HepG2 (cell line): ENCODE data around the gene ADAMTS13. TPM values are rescaled to one million over a fixed set of nuclear protein-coding genes. Genes with fewer than 3 reads are reported as not detected.

Source experiments
- AHR ChIP-seq: IDR thresholded peaks from 2 replicates; pipeline ENCODE4 v1.6.1; 2018; ENCODE audit warnings: missing genetic modification reagents, missing compliant biosample characterization
- ATF7 ChIP-seq, 2 experiments: fragments of 450-650 bp in 1 of 2; sonication (generic) in 1 of 2; formaldehyde crosslinking in 1 of 2; IDR thresholded peaks; 2 replicates each; pipeline versions ENCODE4 v1.4.0 to v1.6.1; 2016 to 2020; ENCODE audit warnings: antibody characterized with exemption in 1 of 2, mild to moderate bottlenecking in 1 of 2, missing genetic modification reagents in 1 of 2
- BRCA1 ChIP-seq: sonication (generic); formaldehyde crosslinking; IDR thresholded peaks from 2 replicates; pipeline ENCODE4 v1.4.0; 2020; ENCODE audit warnings: missing genetic modification reagents
- CENPT ChIP-seq: sonication (generic); formaldehyde crosslinking; IDR thresholded peaks from 2 replicates; pipeline ENCODE4 v1.8.0; 2022; ENCODE audit warnings: low read depth, mild to moderate bottlenecking, moderate library complexity, missing genetic modification reagents
- GABPA ChIP-seq, 2 experiments: IDR thresholded peaks; 2 replicates each; pipeline ENCODE4 v1.6.1; 2011 to 2016; ENCODE audit warnings: low read depth in 2 of 2, low read length in 1 of 2, missing biosample characterization in 1 of 2, missing genetic modification characterization in 1 of 2
- KDM5A ChIP-seq: fragments of 200-600 bp; sonication (generic); IDR thresholded peaks from 2 replicates; pipeline ENCODE4 v1.7.0; 2018; ENCODE audit warnings: antibody characterized with exemption, mild to moderate bottlenecking, low read length, borderline replicate concordance
- KMT2B ChIP-seq: IDR thresholded peaks from 2 replicates; pipeline ENCODE4 v1.6.1; 2016; ENCODE audit warnings: missing genetic modification reagents, missing compliant biosample characterization
- MED13 ChIP-seq: sonication (generic); formaldehyde crosslinking; IDR thresholded peaks from 2 replicates; pipeline ENCODE4 v1.5.0; 2020; ENCODE audit warnings: missing genetic modification reagents
- MXD4 ChIP-seq: IDR thresholded peaks from 2 replicates; pipeline ENCODE4 v1.6.1; 2016; ENCODE audit warnings: mild to moderate bottlenecking, missing biosample characterization, missing genetic modification reagents
- NAIF1 ChIP-seq: sonication (generic); formaldehyde crosslinking; IDR thresholded peaks from 2 replicates; pipeline ENCODE4 v1.5.0; 2020; ENCODE audit warnings: mild to moderate bottlenecking, missing genetic modification reagents, borderline replicate concordance
- NCOA2 ChIP-seq: sonication (generic); formaldehyde crosslinking; IDR thresholded peaks from 2 replicates; pipeline ENCODE4 v1.8.0; 2022; ENCODE audit warnings: inconsistent platforms
- NFE2L2 ChIP-seq: fragments of 150-350 bp; IDR thresholded peaks from 2 replicates; pipeline ENCODE4 v1.6.1; 2014; ENCODE audit warnings: low read length
- REL ChIP-seq: sonication (generic); formaldehyde crosslinking; conservative IDR thresholded peaks from 2 replicates; pipeline ENCODE4 v1.8.0; 2022; ENCODE audit warnings: mild to moderate bottlenecking, missing genetic modification reagents, moderate library complexity
- RXRA ChIP-seq: sonication (generic); formaldehyde crosslinking; IDR thresholded peaks from 2 replicates; pipeline ENCODE4 v1.5.1; 2020; ENCODE audit warnings: missing genetic modification reagents
- SALL1 ChIP-seq: sonication (generic); formaldehyde crosslinking; IDR thresholded peaks from 2 replicates; pipeline ENCODE4 v1.8.0; 2022; ENCODE audit warnings: mild to moderate bottlenecking, missing genetic modification reagents
- SNAI1 ChIP-seq: sonication (generic); formaldehyde crosslinking; IDR thresholded peaks from 2 replicates; pipeline ENCODE4 v1.5.0; 2020; ENCODE audit warnings: mild to moderate bottlenecking, missing genetic modification reagents, borderline replicate concordance
- SP5 ChIP-seq: IDR thresholded peaks from 2 replicates; pipeline ENCODE4 v1.6.1; 2016; ENCODE audit warnings: low read depth, borderline replicate concordance
- TBL1XR1 ChIP-seq: fragments of 150-350 bp; IDR thresholded peaks from 2 replicates; pipeline ENCODE4 v1.6.1; 2014; ENCODE audit warnings: borderline replicate concordance, low read length; ENCODE audit not compliant: partially characterized antibody
- TCF12 ChIP-seq, 2 experiments: fragments of 450-650 bp in 1 of 2; sonication (generic) in 1 of 2; formaldehyde crosslinking in 1 of 2; IDR thresholded peaks; 2 replicates each; pipeline versions ENCODE4 v1.6.1 to v1.8.0; 2017 to 2022; ENCODE audit warnings: antibody characterized with exemption in 1 of 2, mild to moderate bottlenecking in 1 of 2, missing genetic modification reagents in 1 of 2, moderate library complexity in 1 of 2
- THAP11 ChIP-seq: IDR thresholded peaks from 2 replicates; pipeline ENCODE4 v1.6.1; 2016; ENCODE audit warnings: missing biosample characterization, missing genetic modification reagents
- ZNF546 ChIP-seq: sonication (generic); formaldehyde crosslinking; conservative IDR thresholded peaks from 2 replicates; pipeline ENCODE4 v1.8.1; 2023; ENCODE audit warnings: mild to moderate bottlenecking, missing genetic modification reagents
- ZNF724P ChIP-seq: sonication (generic); formaldehyde crosslinking; IDR thresholded peaks from 2 replicates; pipeline ENCODE4 v1.8.0; 2022; ENCODE audit warnings: missing genetic modification reagents, borderline replicate concordance
- ZSCAN30 ChIP-seq: sonication (generic); formaldehyde crosslinking; IDR thresholded peaks from 2 replicates; pipeline ENCODE4 v1.5.0; 2020; ENCODE audit warnings: mild to moderate bottlenecking, missing genetic modification reagents
- ZSCAN9 ChIP-seq: IDR thresholded peaks from 2 replicates; pipeline ENCODE4 v1.6.1; 2016; ENCODE audit warnings: borderline replicate concordance
- polyA plus RNA-seq, 8 experiments: library from polyadenylated mRNA; depleted of rRNA in 3 of 8; stranded (reverse) in 7 of 8; unstranded in 1 of 8; fragments of >200 nt; fragmentation: Illumina TruSeq in 4 of 8; extraction: Trizol in 4 of 8; gene quantifications; 2 replicates each; pipeline versions ENCODE4 v1.2.1 to v1.2.3, GENCODE V29; 2011 to 2016; ENCODE audit warnings: low read depth in 4 of 8, missing spikeins in 1 of 8, mixed read lengths in 1 of 8; ENCODE audit not compliant: insufficient read depth in 1 of 8
- total RNA-seq, 5 experiments: library from RNA; depleted of rRNA; stranded (reverse); fragments of >200 nt; fragmentation: Illumina TruSeq; extraction: Trizol; gene quantifications; 2 replicates each; pipeline ENCODE4 v1.2.3, GENCODE V29; 2016; ENCODE audit warnings: low read depth in 1 of 5
- TF ChIP-seq, protein P1 (sequence below): sonication (generic); formaldehyde crosslinking; IDR thresholded peaks from 2 replicates; pipeline ENCODE4 v1.4.0; 2020; ENCODE audit warnings: mild to moderate bottlenecking, missing genetic modification reagents
- TF ChIP-seq, protein P2 (sequence below): sonication (generic); formaldehyde crosslinking; IDR thresholded peaks from 2 replicates; pipeline ENCODE4 v1.9.0; 2022; ENCODE audit warnings: low read depth, missing genetic modification reagents

The ADAMTS13 gene
- total and polyA plus RNA-seq, 2 of the 13 experiments (the other 11 are each of a cell fraction or from before 2014, with no cell fraction given) = 0.91 to 4.5 TPM

DNA sequence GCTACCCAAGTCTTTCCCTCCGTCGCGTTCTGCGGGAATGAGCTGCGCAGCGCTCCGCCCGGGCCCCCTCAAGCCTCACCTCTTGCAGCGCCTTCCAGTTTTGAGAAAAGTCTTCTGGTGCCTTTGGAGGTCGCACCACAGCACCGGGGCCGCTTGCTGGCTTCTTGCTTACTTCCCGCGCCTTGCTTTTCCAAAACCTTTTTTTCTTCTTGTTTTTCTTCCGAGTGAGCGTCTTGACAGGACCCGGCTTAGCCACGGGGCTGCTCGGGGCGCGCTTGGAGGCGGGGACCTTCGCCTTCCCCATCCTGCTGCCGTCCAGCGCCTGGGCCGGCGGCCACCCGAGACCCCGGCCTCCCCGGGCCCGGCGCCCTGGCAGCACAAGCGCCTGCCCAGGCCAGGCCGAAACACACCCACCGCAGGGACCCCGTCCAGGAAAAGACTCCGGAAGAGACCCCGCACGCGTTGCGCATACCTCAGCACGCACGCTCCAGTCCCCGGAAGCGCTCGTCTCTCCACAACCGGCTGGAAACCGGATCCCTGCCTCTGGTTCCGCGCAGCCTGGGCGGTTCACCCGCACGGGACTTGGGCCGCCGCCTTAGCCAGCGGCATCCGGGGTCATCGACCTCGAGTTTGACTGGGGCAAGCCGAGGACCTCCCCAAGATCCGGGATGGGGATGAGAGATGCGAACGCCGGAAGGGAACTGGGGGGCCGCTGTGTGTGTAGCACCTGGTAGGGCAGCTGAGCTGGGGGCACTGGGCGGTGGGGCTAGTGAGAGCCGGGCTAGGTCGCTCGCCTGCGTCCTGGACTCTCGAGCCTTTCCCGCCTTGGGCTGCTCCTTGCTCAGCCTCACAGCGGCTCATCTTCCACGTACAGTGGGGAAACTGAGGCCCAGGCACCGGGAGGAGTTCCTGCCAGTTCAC lies 4.4 kb upstream of the ADAMTS13 start, which contains the start of gene REXO4 (continued):
- TF ChIP-seq BRCA1 (CRISPR knock-in tag) (peak; percentile 74; the same call in 1 of the 2 replicates), MXD4 (CRISPR knock-in tag) (peak; percentile 90), ZSCAN30 (CRISPR knock-in tag) (no peak), CENPT (CRISPR knock-in tag) (no peak), MED13 (CRISPR knock-in tag) (no peak), NFE2L2 (no peak), KMT2B (CRISPR knock-in tag) (peak; percentile 81), NAIF1 (0 out of 2 replicates have a peak, but pooled peaks have one; percentile 63), THAP11 (CRISPR knock-in tag) (peak; percentile 95), ZNF546 (CRISPR knock-in tag) (no peak; the same call in 1 of the 2 replicates), SALL1 (CRISPR knock-in tag) (peak; percentile 87), SNAI1 (CRISPR knock-in tag) (0 out of 2 replicates have a peak, but pooled peaks have one; percentile 72), TCF12 (IDR thresholded peaks at IDR 0.05) (no peak), TCF12 (CRISPR knock-in tag; IDR thresholded peaks at IDR 0.05) (no peak; the same call in 1 of the 2 replicates), ATF7 (IDR thresholded peaks at IDR 0.05) (no peak), ATF7 (CRISPR knock-in tag; IDR thresholded peaks at IDR 0.05) (peak; percentile 66), NCOA2 (CRISPR knock-in tag) (peak; percentile 62), ZNF724P (no peak; the same call in 1 of the 2 replicates), GABPA (IDR thresholded peaks at IDR 0.05; ENCODE audit: low read depth, low read length) (peak; percentile 90), GABPA (CRISPR knock-in tag; IDR thresholded peaks at IDR 0.05; ENCODE audit: low read depth) (peak; percentile 95), SP5 (CRISPR knock-in tag) (peak; percentile 77; the same call in 1 of the 2 replicates), ZSCAN9 (CRISPR knock-in tag) (peak; percentile 71; the same call in 1 of the 2 replicates), AHR (CRISPR knock-in tag) (peak; percentile 79; the same call in 1 of the 2 replicates), RXRA (peak; percentile 100), REL (CRISPR knock-in tag) (peak; percentile 97), TBL1XR1 (peak; percentile 28), KDM5A (peak; percentile 98)
- TF ChIP-seq, protein P1, sequence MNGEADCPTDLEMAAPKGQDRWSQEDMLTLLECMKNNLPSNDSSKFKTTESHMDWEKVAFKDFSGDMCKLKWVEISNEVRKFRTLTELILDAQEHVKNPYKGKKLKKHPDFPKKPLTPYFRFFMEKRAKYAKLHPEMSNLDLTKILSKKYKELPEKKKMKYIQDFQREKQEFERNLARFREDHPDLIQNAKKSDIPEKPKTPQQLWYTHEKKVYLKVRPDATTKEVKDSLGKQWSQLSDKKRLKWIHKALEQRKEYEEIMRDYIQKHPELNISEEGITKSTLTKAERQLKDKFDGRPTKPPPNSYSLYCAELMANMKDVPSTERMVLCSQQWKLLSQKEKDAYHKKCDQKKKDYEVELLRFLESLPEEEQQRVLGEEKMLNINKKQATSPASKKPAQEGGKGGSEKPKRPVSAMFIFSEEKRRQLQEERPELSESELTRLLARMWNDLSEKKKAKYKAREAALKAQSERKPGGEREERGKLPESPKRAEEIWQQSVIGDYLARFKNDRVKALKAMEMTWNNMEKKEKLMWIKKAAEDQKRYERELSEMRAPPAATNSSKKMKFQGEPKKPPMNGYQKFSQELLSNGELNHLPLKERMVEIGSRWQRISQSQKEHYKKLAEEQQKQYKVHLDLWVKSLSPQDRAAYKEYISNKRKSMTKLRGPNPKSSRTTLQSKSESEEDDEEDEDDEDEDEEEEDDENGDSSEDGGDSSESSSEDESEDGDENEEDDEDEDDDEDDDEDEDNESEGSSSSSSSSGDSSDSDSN (CRISPR knock-in tag) = peak; percentile 100
- TF ChIP-seq, protein P2, sequence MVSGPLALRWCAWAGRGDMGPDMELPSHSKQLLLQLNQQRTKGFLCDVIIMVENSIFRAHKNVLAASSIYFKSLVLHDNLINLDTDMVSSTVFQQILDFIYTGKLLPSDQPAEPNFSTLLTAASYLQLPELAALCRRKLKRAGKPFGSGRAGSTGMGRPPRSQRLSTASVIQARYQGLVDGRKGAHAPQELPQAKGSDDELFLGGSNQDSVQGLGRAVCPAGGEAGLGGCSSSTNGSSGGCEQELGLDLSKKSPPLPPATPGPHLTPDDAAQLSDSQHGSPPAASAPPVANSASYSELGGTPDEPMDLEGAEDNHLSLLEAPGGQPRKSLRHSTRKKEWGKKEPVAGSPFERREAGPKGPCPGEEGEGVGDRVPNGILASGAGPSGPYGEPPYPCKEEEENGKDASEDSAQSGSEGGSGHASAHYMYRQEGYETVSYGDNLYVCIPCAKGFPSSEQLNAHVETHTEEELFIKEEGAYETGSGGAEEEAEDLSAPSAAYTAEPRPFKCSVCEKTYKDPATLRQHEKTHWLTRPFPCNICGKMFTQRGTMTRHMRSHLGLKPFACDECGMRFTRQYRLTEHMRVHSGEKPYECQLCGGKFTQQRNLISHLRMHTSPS (CRISPR knock-in tag) = peak; percentile 37; the same call in 1 of the 2 replicates
